T47D (cell line): Measurements from ENCODE around the gene MACROD1.
A peak's percentile ranks its signal among the peaks of the same experiment; 100 is the strongest.

ENCODE experiments used
- DNase-seq, 2 experiments: peaks; one replicate each; pipeline versions ENCODE4 v3.0.0 to v3.0.0-alpha.2; 2011 to 2012; ENCODE audit warnings: low read depth in 1 of 2, low spot score in 1 of 2
- JUND ChIP-seq: IDR thresholded peaks from 2 replicates; pipeline ENCODE4 v1.6.1; 2012; ENCODE audit warnings: low read depth
- in situ Hi-C: cut with HindIII; loops from 2 replicates; pipeline ENCODE4 v1.10.0; 2016; ENCODE audit warnings: low sequenced_read_pairs, low pct_unique_long_range_greater_than_20kb

The MACROD1 gene

GRCh38 chr11:64092761-64093136, 73.2 kb downstream of the MACROD1 start:
- TF ChIP-seq JUND: no peak
- in situ Hi-C loops: no loop called here
- no peak for DNase-seq

DNA sequence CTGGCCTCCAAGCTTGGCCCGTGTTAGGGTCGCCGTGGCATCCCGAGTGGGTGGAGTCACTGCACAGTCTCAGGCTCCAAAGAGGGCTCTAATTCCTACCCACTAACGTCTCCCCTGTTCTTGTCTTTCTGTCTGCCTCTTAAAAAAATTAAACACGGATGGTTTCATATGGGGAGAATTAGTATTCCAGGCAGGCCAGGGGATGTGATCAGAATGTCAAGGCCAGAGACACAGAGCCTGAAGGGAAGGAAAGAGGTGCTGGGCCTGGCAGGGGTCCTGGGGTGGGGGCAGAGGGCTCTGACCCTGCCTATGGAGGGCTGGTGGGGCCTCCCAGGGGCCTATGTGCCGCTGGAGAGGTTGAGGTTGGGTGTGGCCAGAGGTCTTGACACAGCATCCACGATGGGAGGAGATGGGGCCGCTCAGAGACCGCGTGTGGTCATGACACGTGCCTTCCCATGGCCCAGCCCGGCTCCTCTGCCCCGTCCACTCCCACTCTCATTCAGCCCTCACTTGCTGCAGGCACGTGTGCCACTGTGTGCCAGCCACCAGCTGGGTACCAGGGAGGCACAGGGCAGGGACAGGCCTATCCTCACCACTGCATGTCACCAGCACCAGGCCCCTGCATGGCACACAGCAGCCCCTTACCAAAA, 73.7 kb downstream of the MACROD1 start:
- in situ Hi-C loops: no loop called here
- DNase-seq: no peak
- no peak for TF ChIP-seq JUND

DNA sequence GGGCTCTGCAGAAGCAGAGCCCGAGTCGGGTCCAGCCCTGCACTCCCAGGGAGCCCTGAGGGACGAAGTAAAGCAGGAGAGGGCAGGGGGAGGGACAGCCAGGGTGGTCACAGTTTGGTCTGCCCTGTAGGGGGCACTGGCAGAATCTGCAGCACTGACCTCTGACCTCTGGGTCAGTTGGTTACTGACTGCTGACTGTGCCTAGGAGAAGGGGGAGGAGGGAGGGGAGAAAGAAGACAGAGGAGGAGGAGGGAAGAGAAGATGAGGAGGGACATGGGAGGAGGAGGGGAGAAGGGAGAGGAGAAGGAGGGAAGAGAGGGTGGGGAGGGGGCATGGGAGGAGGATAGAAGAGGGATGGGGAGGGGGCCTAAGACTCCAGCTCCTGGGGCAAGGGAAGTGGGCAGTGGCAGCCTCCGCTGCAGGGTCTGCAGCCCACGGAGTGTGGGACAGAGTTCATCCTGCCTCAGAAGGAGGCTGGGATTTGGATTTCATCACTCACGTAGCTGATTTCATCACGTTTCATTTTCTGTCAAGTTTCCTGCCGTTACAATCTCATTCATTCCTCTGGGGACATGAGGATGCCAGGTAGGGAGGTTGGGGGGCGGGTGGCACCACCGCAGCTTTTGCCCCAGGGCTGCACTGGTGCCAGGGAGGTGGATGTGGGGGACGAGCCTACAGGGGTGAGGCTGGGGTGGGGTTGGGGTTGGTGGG, 75.0 kb downstream of the MACROD1 start:
- DNase-seq: no peak
- in situ Hi-C loops: no loop called here
- no peak for TF ChIP-seq JUND

- in situ Hi-C loops: no loop called here
- DNase-seq: no peak
- no peak for TF ChIP-seq JUND
Observed at GRCh38 chr11:64089915-64090805, 75.8 kb downstream of the MACROD1 start.

GRCh38 chr11:64089493-64089892, 76.4 kb downstream of the MACROD1 start:
- in situ Hi-C loops: no loop called here
- TF ChIP-seq JUND: no peak
- no peak for DNase-seq

GRCh38 chr11:64089027-64089360, 76.9 kb downstream of the MACROD1 start:
- in situ Hi-C loops: no loop called here
- no peak for DNase-seq
- no peak for TF ChIP-seq JUND

DNA sequence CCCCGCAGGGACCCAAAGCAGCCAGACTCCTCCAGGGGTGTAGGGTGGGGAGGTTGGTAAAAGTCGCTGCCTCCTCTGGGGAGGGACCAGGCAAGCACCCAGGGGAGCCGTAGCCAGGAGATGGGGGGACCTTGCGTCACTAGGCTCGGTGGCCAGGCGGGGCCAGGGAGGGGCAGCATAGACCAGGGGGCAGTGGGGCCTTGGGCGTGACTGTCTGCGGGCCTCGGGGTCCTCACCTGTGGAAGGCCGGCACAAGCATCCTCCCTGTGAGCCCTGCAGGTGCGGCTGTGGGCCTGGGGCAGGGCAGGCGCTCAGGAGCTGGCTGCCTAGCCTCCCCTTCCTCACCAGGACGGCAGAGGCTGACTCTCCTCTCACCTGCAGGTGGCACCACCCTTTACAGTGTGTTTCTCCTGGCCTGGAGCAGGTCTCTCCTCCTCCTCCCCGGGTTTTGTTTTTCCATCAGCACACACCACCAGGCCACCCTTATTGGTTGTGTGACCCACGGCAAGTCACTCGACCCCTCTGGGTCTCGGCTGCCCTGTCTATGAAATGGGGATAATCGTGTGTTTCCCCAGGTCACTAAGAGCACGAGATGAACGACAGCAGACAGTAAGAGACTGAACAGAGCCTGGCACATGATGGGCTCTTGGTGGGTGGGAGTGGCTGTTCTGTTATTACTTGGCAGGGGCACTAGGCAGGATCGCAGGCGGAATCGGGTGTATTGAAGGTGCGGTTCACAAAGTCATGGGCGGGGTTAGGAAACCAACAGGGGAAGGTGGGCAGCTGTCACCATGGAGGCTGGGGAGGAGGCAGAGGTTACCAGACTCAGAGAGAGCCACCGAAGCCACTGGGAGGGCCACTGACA, 77.5 kb downstream of the MACROD1 start:
- in situ Hi-C loops: no loop called here
- TF ChIP-seq JUND: no peak
- peak; percentile 51 to 63 for DNase-seq

DNA sequence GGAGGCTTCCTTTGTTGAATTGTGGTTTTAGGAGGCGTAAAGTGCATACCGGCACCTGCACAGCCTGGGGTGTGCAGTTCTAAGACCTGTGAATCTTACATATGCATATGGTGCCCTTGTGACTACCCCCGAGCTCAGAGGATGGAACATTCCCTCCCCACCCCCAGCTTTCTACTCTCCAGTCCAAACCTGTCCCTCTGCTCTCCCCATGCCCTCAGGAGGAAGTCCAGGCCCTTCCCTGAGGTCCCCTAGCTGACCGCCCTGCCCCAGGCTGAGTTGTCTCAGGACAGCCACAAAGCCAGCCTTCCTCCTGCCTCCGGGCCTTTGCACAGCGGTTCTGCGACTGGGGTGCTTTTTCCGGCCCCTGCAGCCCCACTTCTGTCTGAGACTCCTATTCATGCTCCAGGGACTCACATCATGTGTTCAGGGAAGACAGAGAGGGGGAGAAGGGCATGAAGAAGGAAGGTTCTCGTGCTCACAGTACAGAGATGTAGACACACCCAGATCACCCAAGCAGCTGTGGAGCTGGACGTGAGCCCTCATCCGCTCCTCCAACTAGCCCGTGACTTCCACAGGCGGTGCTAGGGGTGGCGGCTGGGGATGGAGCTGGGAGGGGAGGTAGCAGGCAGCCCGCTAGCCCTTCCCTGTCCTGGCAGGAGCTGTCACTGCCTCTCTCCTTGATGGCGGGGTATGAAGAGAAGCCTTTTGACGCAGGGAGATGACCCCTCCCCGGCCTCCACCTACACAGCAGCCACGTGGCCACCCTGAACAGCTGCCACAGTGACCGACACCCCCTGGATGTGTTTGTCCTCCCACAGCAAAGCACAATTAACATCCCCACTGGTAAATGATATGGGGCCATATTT, 79.4 kb downstream of the MACROD1 start:
- in situ Hi-C loops: no loop called here
- no peak for TF ChIP-seq JUND
- peak in 1 of 2 experiments; percentile 31 for DNase-seq

- in situ Hi-C loops: no loop called here
- no peak for DNase-seq
- TF ChIP-seq JUND: no peak
Observed at GRCh38 chr11:64085906-64086257, 80.0 kb downstream of the MACROD1 start.

GRCh38 chr11:64084951-64085710, 80.8 kb downstream of the MACROD1 start:
- in situ Hi-C loops: no loop called here
- no peak for DNase-seq
- no peak for TF ChIP-seq JUND
